ENCODE results near the gene MELK. TPM values are rescaled to one million over a fixed set of nuclear protein-coding genes. Genes with fewer than 3 reads are reported as not detected.

MELK gene
- total and polyA plus RNA-seq, 2 of the 13 experiments (the other 11 are each of a cell fraction or from before 2014, with no cell fraction given) = 16.7 to 50.4 TPM

- H3K4me3 ChIP-seq (replicated peaks in 1 of 3; ENCODE audit: insufficient read depth in 1 of 3, low read depth in 2 of 3, low read length in 3 of 3) = no peak overlapping the region
- no peak for DNase-seq (ENCODE audit: low spot score)
- H3K4me2 ChIP-seq (ENCODE audit: low read depth, low read length) = no peak overlapping the region
- no peak for TF ChIP-seq ZSCAN29 (CRISPR knock-in tag; conservative IDR thresholded peaks at IDR 0.05)
- TF ChIP-seq CEBPB (IDR thresholded peaks at IDR 0.05; ENCODE audit: borderline replicate concordance, low read depth, low read length) = peak; percentile 75; the same call in 1 of the 2 replicates
- no peak overlapping the region for H3K27ac ChIP-seq (ENCODE audit: extremely low read length, insufficient read depth, low read length)
- H3K9ac ChIP-seq (ENCODE audit: insufficient read depth, low read depth, low read length) = no peak overlapping the region
- POLR2A ChIA-PET = no interaction called here
- H3K79me2 ChIP-seq (ENCODE audit: insufficient read depth, low read length) = no peaks in the 10 kb centered on the region
- H4K20me1 ChIP-seq (ENCODE audit: insufficient read depth, low read length) = no peaks in the 10 kb centered on the region; the same call in 1 of the 2 replicates
- intact Hi-C loops (cut with micrococcal nuclease; ENCODE audit: unreplicated experiment) = no loop called here
- H3K4me1 ChIP-seq (ENCODE audit: insufficient read depth, low read length) = peaks cover 13% of the 10 kb centered on the region
- no TSS peak for BruUV-seq (replicated peaks)
- no peaks in the 10 kb centered on the region for H3K9me3 ChIP-seq (ENCODE audit: low read length)
- FAIRE-seq = no peak
- in situ Hi-C loops (cut with HindIII; ENCODE audit: extremely low pct_ligation_motif_present, low pct_unique_long_range_greater_than_20kb) = no loop called here
- peaks cover 2 to 33% of the 10 kb centered on the region in 2 experiments for H3K36me3 ChIP-seq (replicated peaks in 1 of 2; ENCODE audit: control insufficient read depth in 1 of 2, insufficient read depth in 2 of 2, low read length in 2 of 2)
- ATAC-seq = no peak
- CTCF ChIA-PET (ENCODE audit: low intra/inter-chr PET ratio, low total read pairs) = no interaction called here
- no peak overlapping the region for H2AFZ ChIP-seq (ENCODE audit: low read length)
- WGBS (ENCODE audit: low lambda C conversion rate) = 98% methylated on average over 6 of the region's 6 CpGs
- no peaks in the 10 kb centered on the region for H3K27me3 ChIP-seq (ENCODE audit: control insufficient read depth in 1 of 2, insufficient read depth in 2 of 2, low read length in 2 of 2)
Observed at GRCh38 chr9:36642817-36643216, 70.1 kb downstream of the MELK start.

GRCh38 chr9:36656842-36657241 lies 84.1 kb downstream of the MELK start:
- no peak overlapping the region for H3K9ac ChIP-seq (ENCODE audit: insufficient read depth, low read depth, low read length)
- 98% methylated on average over 7 of the region's 7 CpGs for WGBS (ENCODE audit: low lambda C conversion rate)
- no peak for DNase-seq (ENCODE audit: low spot score)
- peaks cover 4 to 20% of the 10 kb centered on the region in 2 experiments; a peak in 2 of 5 replicates for H3K36me3 ChIP-seq (replicated peaks in 1 of 2; ENCODE audit: control insufficient read depth in 1 of 2, insufficient read depth in 2 of 2, low read length in 2 of 2)
- no peak for FAIRE-seq
- ChIA-PET POLR2A (no interaction called here), CTCF (ENCODE audit: low intra/inter-chr PET ratio, low total read pairs) (no interaction called here)
- H3K4me2 ChIP-seq (ENCODE audit: low read depth, low read length) = no peak overlapping the region
- H3K9me3 ChIP-seq (ENCODE audit: low read length) = no peaks in the 10 kb centered on the region
- no peaks in the 10 kb centered on the region for H4K20me1 ChIP-seq (ENCODE audit: insufficient read depth, low read length)
- no peak for ATAC-seq
- no peak overlapping the region for H3K4me3 ChIP-seq (replicated peaks in 1 of 3; ENCODE audit: insufficient read depth in 1 of 3, low read depth in 2 of 3, low read length in 3 of 3)
- BruUV-seq (replicated peaks) = no TSS peak
- H3K27ac ChIP-seq (ENCODE audit: extremely low read length, insufficient read depth, low read length) = no peak overlapping the region
- TF ChIP-seq ZNF337 (CRISPR knock-in tag; IDR thresholded peaks at IDR 0.05; ENCODE audit: borderline replicate concordance, low read depth) (no peak), ZNF777 (CRISPR knock-in tag; IDR thresholded peaks at IDR 0.05) (no peak), BRF2 (CRISPR knock-in tag; IDR thresholded peaks at IDR 0.05) (no peak), ZNF350 (CRISPR knock-in tag; IDR thresholded peaks at IDR 0.05; ENCODE audit: borderline replicate concordance, low read depth) (no peak), CENPBD1 (CRISPR knock-in tag; IDR thresholded peaks at IDR 0.05; ENCODE audit: borderline replicate concordance, low read depth) (no peak)
- H3K4me1 ChIP-seq (ENCODE audit: insufficient read depth, low read length) = no peaks in the 10 kb centered on the region
- no peaks in the 10 kb centered on the region for H3K27me3 ChIP-seq (ENCODE audit: control insufficient read depth in 1 of 2, insufficient read depth in 2 of 2, low read length in 2 of 2)
- no peaks in the 10 kb centered on the region for H3K79me2 ChIP-seq (ENCODE audit: insufficient read depth, low read length)
- in situ Hi-C loops (cut with HindIII; ENCODE audit: extremely low pct_ligation_motif_present, low pct_unique_long_range_greater_than_20kb) (no loop called here), intact Hi-C loops (cut with micrococcal nuclease; ENCODE audit: unreplicated experiment) (no loop called here)
- H2AFZ ChIP-seq (ENCODE audit: low read length) = no peak overlapping the region
